Karpas-422 (cell line): ENCODE results near the gene FOXC2. TPM values are rescaled to one million over a fixed set of nuclear protein-coding genes. Genes with fewer than 3 reads are reported as not detected.

Experiments used
- DNase-seq: peaks from one replicate; pipeline ENCODE4 v3.0.0-alpha.2; 2015
- H2AFZ ChIP-seq: fragments of 200-600 bp; sonication (generic); 2 replicates; pipeline ENCODE4 v1.6.1; 2014; ENCODE audit warnings: antibody characterized with exemption, low read length, mixed read lengths
- H3K27ac ChIP-seq: fragments of 200-600 bp; sonication (generic); 2 replicates; pipeline ENCODE4 v1.5.1; 2014; ENCODE audit warnings: mild to moderate bottlenecking, low read length, moderate library complexity
- H3K27me3 ChIP-seq: fragments of 200-600 bp; sonication (generic); 2 replicates; pipeline ENCODE4 v1.6.1; 2014; ENCODE audit warnings: low read length, mixed read lengths
- H3K36me3 ChIP-seq: fragments of 200-600 bp; sonication (generic); 2 replicates; pipeline ENCODE4 v1.6.1; 2014; ENCODE audit warnings: low read length, mixed read lengths; ENCODE audit not compliant: insufficient read depth
- H3K4me1 ChIP-seq: fragments of 200-600 bp; sonication (generic); 2 replicates; pipeline ENCODE4 v1.6.1; 2014; ENCODE audit warnings: mild to moderate bottlenecking, low read length, mixed read lengths
- H3K4me2 ChIP-seq: fragments of 200-600 bp; sonication (generic); 2 replicates; pipeline ENCODE4 v1.6.1; 2014; ENCODE audit warnings: low read length, low read depth, mild to moderate bottlenecking; ENCODE audit not compliant: poor library complexity, severe bottlenecking
- H3K4me3 ChIP-seq: fragments of 200-600 bp; sonication (generic); 2 replicates; pipeline ENCODE4 v1.5.1; 2014; ENCODE audit warnings: mild to moderate bottlenecking, antibody characterized with exemption, low read length, mixed read lengths
- H3K79me2 ChIP-seq: fragments of 200-600 bp; sonication (generic); 2 replicates; pipeline ENCODE4 v1.6.1; 2014; ENCODE audit warnings: mild to moderate bottlenecking, low read length, mixed read lengths
- H3K9ac ChIP-seq: fragments of 200-600 bp; sonication (generic); 2 replicates; pipeline ENCODE4 v1.6.0; 2014; ENCODE audit warnings: low read length
- H3K9me2 ChIP-seq: fragments of 200-600 bp; sonication (generic), shearing (Covaris generic); replicated peaks from 2 replicates; pipeline ENCODE4 v1.6.0; 2014; ENCODE audit warnings: mild to moderate bottlenecking, low read length, moderate library complexity; ENCODE audit not compliant: insufficient read depth
- H3K9me3 ChIP-seq: fragments of 300-700, 200-600 bp; sonication (generic); 2 replicates; pipeline ENCODE4 v1.6.1; 2014; ENCODE audit warnings: low read length, mixed read lengths
- H4K20me1 ChIP-seq: fragments of 200-600 bp; sonication (generic); 2 replicates; pipeline ENCODE4 v1.6.1; 2014; ENCODE audit warnings: mild to moderate bottlenecking, antibody characterized with exemption, low read length, low read depth; ENCODE audit not compliant: insufficient read depth
- total RNA-seq: library from RNA; depleted of rRNA; stranded (reverse); fragments of >200 nt; shearing (Covaris generic); gene quantifications from 2 replicates; pipeline ENCODE4 v1.2.3, GENCODE V29; 2014; ENCODE audit warnings: low replicate concordance

FOXC2 gene
- total RNA-seq, 1 experiment from 2014 or later = not detected

DNA sequence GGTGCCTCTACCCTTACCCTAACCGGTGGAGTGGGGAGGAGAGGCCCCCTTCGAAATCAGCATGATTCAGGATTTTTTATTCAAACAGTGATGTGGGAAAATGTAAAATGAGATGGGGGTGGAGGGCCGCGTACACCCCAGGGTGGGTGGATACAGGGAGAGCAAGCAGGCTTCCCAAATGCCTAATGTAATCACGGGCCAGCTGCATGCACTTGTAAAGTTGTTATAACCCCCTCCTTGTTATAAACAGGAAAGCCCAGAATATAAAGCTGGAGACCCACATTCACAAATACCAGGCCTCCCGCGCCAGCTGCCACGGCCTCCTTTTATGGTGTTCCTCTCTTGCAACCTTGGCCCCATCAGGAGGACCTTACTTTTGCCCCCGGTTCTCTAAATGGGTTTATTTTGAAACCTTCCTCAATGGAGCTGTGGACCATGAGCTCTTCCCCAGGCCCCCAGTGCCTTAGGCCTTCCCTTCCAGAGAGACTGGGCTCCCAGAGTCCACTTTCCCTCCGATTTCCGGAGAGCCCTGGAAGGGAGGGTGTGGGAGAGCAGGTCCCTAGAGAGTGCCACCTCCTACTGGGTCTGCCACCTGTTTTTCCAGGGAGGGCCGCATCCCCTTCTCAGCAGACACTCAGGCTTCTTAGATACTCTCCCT, 10.8 kb downstream of the FOXC2 start:
- no peak overlapping the region for H3K4me3 ChIP-seq
- no peak overlapping the region for H2AFZ ChIP-seq
- H4K20me1 ChIP-seq = no peaks in the 10 kb centered on the region
- H3K4me1 ChIP-seq = no peaks in the 10 kb centered on the region
- H3K79me2 ChIP-seq = no peaks in the 10 kb centered on the region
- no peaks in the 10 kb centered on the region for H3K9me3 ChIP-seq
- H3K4me2 ChIP-seq = no peak overlapping the region
- no peak overlapping the region for H3K9ac ChIP-seq
- H3K9me2 ChIP-seq = no peaks in the 10 kb centered on the region
- no peaks in the 10 kb centered on the region for H3K36me3 ChIP-seq
- DNase-seq = no peak
- H3K27ac ChIP-seq = no peak overlapping the region
- no peaks in the 10 kb centered on the region for H3K27me3 ChIP-seq

DNA sequence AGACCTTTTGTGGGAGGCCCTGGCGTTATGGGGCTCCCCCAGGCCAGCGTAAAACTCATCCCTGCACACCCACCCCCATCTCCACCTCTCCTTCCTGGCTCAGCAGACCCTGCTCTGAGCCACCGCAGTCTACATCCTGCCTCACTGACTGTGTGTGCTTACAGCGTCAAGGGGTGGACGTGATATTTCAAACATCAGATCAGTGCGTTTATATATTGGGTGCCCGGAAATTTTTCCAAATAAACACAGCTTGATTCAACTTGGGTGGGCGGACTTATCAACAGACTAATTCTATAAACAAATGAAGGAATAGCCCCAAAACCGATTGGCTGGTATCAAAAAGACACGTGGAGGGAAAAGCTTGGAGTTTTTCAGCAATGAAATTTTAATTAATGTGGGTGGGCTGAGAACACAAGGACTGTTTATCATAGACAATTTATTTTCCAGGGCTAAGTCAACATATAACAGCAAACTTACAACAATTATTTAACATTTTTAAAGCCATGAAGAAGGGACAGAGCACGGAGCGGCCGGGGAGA, 11.5 kb downstream of the FOXC2 start, which contains the start of gene FOXL1:
FOXL1 (plus strand) TSS at position 489 of the 539 bp plus-strand sequence. CDS start 175 bp downstream, outside the sequence.
- no peaks in the 10 kb centered on the region for H3K36me3 ChIP-seq
- no peaks in the 10 kb centered on the region for H4K20me1 ChIP-seq
- no peak within 1 kb of the TSS for H2AFZ ChIP-seq
- no peak within 1 kb of the TSS for H3K4me3 ChIP-seq
- DNase-seq = no peak
- H3K9me2 ChIP-seq = no peaks in the 10 kb centered on the region
- no peaks in the 10 kb centered on the region for H3K79me2 ChIP-seq
- H3K27me3 ChIP-seq = no peaks in the 10 kb centered on the region
- H3K4me1 ChIP-seq = no peaks in the 10 kb centered on the region
- H3K27ac ChIP-seq = no peak within 1 kb of the TSS
- no peak within 1 kb of the TSS for H3K9ac ChIP-seq
- H3K4me2 ChIP-seq = no peak within 1 kb of the TSS
- no peaks in the 10 kb centered on the region for H3K9me3 ChIP-seq

DNA sequence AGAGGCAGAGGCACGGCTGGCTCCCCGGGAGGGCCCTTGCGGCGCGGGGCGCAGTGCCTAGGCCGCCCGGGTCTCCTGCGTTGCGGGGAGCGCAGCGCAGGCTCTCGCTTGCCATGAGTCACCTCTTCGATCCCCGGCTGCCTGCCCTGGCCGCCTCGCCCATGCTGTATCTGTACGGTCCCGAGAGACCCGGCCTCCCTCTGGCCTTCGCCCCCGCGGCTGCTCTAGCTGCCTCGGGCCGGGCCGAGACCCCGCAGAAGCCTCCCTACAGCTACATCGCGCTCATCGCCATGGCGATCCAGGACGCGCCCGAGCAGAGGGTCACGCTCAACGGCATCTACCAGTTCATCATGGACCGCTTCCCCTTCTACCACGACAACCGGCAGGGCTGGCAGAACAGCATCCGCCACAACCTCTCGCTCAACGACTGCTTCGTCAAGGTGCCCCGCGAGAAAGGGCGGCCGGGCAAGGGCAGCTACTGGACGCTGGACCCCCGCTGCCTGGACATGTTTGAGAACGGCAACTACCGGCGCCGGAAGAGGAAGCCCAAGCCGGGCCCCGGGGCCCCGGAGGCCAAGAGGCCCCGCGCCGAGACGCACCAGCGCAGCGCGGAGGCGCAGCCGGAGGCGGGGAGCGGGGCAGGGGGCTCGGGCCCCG, 12.1 kb downstream of the FOXC2 start:
- Histone ChIP-seq H3K9ac (no peak overlapping the region), H2AFZ (no peak overlapping the region), H3K27ac (no peak overlapping the region), H3K9me3 (no peaks in the 10 kb centered on the region), H3K4me2 (no peak overlapping the region), H3K79me2 (no peaks in the 10 kb centered on the region), H3K4me1 (no peaks in the 10 kb centered on the region), H4K20me1 (no peaks in the 10 kb centered on the region), H3K27me3 (no peaks in the 10 kb centered on the region), H3K9me2 (no peaks in the 10 kb centered on the region), H3K36me3 (no peaks in the 10 kb centered on the region), H3K4me3 (no peak overlapping the region)
- no peak for DNase-seq

DNA sequence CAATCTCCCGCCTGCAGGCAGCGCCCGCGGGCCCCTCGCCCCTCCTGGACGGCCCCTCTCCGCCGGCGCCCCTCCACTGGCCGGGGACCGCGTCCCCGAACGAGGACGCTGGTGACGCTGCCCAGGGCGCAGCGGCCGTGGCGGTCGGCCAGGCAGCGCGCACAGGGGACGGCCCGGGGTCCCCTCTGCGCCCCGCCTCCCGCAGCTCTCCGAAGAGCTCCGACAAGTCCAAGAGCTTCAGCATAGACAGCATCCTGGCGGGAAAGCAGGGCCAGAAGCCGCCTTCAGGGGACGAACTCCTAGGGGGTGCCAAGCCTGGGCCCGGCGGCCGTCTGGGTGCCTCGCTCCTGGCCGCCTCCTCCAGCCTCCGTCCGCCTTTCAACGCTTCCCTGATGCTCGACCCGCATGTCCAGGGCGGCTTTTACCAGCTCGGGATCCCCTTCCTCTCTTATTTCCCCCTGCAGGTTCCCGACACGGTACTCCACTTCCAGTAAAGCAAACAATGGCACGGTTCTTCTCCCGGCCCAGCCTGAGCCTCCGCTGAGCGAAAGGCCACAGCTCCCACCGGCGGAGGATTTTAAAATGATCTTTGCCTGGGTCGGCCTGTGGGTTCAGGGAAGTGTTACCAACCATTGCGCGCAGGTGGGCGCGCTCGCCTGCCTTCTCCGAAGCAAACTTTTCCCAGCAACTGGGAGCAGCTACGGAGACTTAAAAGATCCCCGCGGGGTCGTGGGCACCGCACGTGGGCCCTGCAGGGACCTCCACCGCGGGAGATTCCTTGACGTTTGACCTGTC, 12.8 kb downstream of the FOXC2 start:
- no peak overlapping the region for H2AFZ ChIP-seq
- H3K36me3 ChIP-seq = no peaks in the 10 kb centered on the region
- H3K9ac ChIP-seq = no peak overlapping the region
- no peaks in the 10 kb centered on the region for H3K27me3 ChIP-seq
- H3K27ac ChIP-seq = no peak overlapping the region
- no peaks in the 10 kb centered on the region for H3K4me1 ChIP-seq
- H4K20me1 ChIP-seq = no peaks in the 10 kb centered on the region
- no peaks in the 10 kb centered on the region for H3K9me2 ChIP-seq
- no peaks in the 10 kb centered on the region for H3K9me3 ChIP-seq
- no peaks in the 10 kb centered on the region for H3K79me2 ChIP-seq
- H3K4me2 ChIP-seq = no peak overlapping the region
- no peak overlapping the region for H3K4me3 ChIP-seq
- DNase-seq = no peak

DNA sequence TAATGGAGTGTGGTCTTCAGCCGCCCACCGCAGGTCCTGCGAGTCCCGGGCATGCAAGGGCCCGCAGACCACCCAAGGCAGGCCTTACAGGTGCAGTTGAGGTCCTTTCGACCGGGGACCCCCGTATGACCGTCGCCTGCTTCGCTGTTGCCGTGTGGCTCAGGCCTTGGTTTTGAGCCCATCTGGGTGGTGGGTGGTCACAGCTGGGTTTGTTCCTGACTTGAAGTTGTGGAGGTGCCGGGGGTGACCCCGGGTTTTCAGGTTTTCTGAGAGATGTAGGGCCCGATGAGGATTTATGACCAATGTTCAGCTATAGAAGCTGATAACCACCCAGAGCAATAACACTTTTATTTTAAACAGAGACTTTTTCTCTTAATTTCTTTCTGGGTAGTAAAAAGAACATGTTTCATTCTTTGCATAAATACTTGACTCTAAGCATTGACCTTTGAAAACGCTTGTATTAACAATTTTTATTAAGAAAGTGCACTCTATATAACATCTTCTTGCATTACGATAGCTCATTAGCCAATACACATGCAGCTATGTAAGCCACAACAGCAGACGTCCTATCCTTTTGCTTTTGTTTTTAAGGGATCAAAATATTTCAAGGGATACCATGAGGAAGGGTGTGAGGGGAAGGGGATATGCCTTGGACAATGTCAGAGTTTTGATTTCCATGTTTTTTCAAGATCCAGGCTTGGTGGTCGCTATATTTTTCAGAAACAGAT, 13.6 kb downstream of the FOXC2 start:
- H4K20me1 ChIP-seq = no peaks in the 10 kb centered on the region
- H3K36me3 ChIP-seq = no peaks in the 10 kb centered on the region
- no peak overlapping the region for H3K9ac ChIP-seq
- H3K4me1 ChIP-seq = no peaks in the 10 kb centered on the region
- no peak overlapping the region for H3K4me2 ChIP-seq
- no peak overlapping the region for H3K4me3 ChIP-seq
- no peak overlapping the region for H3K27ac ChIP-seq
- H2AFZ ChIP-seq = no peak overlapping the region
- H3K9me2 ChIP-seq = no peaks in the 10 kb centered on the region
- H3K79me2 ChIP-seq = no peaks in the 10 kb centered on the region
- DNase-seq = no peak
- H3K27me3 ChIP-seq = no peaks in the 10 kb centered on the region
- H3K9me3 ChIP-seq = no peaks in the 10 kb centered on the region

DNA sequence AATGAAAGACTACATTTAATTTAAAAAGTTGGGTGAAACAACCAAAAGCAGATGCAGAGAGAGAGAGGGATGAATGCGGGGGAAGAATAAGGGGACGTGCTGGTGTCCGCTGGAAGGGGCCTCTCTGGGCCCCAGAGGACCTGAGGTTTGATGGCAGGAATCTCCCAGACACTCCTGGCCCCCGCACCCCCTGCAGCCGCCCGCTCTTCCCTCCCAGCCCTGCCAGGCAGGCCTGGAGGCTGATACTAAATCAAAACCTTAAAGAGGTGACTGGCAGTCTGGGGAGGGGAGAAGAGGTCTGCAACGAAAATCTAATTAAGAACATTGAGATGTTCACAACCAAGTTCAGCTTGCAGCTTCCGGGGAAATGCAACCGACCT, 14.2 kb downstream of the FOXC2 start:
- Histone ChIP-seq H3K79me2 (no peaks in the 10 kb centered on the region), H3K36me3 (no peaks in the 10 kb centered on the region), H3K27me3 (no peaks in the 10 kb centered on the region), H3K4me1 (no peaks in the 10 kb centered on the region), H2AFZ (no peak overlapping the region), H3K9ac (no peak overlapping the region), H3K9me2 (no peaks in the 10 kb centered on the region), H3K4me2 (no peak overlapping the region), H3K27ac (no peak overlapping the region), H4K20me1 (no peaks in the 10 kb centered on the region), H3K4me3 (no peak overlapping the region), H3K9me3 (no peaks in the 10 kb centered on the region)
- DNase-seq = no peak

DNA sequence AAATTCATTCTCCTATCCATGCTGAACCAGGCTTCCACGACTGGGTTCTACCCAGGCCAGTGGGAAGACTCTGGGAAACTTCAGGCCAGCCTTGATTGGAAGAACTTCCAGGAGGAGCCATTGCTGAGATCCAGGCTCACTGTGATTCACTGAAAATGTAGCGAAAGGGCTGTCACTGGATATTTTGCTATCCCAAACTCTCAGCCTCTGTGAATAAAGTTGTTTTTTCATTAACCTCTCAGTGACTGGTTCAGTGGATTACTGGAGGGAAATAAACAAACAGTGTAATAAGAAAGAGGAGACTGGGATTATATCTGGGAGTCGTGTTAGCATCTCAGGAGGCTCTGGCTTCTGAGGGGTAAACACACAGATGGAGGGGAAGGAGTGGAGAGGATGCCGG, 14.8 kb downstream of the FOXC2 start:
- no peak overlapping the region for H3K9ac ChIP-seq
- no peaks in the 10 kb centered on the region for H3K27me3 ChIP-seq
- no peak overlapping the region for H3K27ac ChIP-seq
- H3K9me3 ChIP-seq = no peaks in the 10 kb centered on the region
- H2AFZ ChIP-seq = no peak overlapping the region
- no peaks in the 10 kb centered on the region for H3K79me2 ChIP-seq
- H3K4me1 ChIP-seq = no peaks in the 10 kb centered on the region
- no peak for DNase-seq
- no peaks in the 10 kb centered on the region for H3K9me2 ChIP-seq
- no peaks in the 10 kb centered on the region for H4K20me1 ChIP-seq
- no peak overlapping the region for H3K4me3 ChIP-seq
- no peaks in the 10 kb centered on the region for H3K36me3 ChIP-seq
- H3K4me2 ChIP-seq = no peak overlapping the region
